ENCODE data around the gene ZNF766. TPM values are rescaled to one million over a fixed set of nuclear protein-coding genes. Genes with fewer than 3 reads are reported as not detected.

The ZNF766 gene
- total and polyA plus RNA-seq, 3 donors from 2014 or later: 15.8 to 35.7 (median 30.2) TPM

DNA sequence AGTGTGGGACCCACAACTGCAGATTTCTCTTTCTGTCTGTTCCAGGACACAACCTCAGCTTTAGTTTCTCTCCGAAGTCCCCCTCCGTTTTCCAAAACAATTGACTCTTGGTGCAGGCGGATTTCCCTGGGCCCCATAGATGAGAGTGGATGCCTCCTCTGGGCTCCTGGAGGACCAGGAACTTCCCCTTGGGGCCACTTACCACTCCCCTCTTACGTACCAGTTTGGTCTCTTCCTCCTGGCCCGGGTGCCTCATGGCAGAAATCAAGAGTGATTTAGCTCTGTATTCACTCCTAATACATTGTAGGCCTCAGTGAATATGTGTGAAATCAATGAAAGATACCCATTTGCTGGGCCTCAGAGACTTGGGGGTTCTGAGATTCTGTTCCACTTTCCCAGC is 45.2 kb upstream of the ZNF766 start:
- Histone ChIP-seq H3K9me3 (no peaks in the 10 kb centered on the region), H3K36me3 (ENCODE audit: low read depth, missing control alignments) (no peaks in the 10 kb centered on the region), H3K27ac (no peak overlapping the region), H3K4me1 (no peaks in the 10 kb centered on the region), H3K4me3 (no peak overlapping the region), H3K27me3 (no peaks in the 10 kb centered on the region)
- WGBS, 2 donors: 91 to 95% methylated on average over 5 of the region's 5 CpGs
- intact Hi-C loops (cut with DNase I; ENCODE audit: low total_unique reads): no loop called here
- no peak for TF ChIP-seq POLR2A (IDR thresholded peaks at IDR 0.05)
- TF ChIP-seq, protein P1, sequence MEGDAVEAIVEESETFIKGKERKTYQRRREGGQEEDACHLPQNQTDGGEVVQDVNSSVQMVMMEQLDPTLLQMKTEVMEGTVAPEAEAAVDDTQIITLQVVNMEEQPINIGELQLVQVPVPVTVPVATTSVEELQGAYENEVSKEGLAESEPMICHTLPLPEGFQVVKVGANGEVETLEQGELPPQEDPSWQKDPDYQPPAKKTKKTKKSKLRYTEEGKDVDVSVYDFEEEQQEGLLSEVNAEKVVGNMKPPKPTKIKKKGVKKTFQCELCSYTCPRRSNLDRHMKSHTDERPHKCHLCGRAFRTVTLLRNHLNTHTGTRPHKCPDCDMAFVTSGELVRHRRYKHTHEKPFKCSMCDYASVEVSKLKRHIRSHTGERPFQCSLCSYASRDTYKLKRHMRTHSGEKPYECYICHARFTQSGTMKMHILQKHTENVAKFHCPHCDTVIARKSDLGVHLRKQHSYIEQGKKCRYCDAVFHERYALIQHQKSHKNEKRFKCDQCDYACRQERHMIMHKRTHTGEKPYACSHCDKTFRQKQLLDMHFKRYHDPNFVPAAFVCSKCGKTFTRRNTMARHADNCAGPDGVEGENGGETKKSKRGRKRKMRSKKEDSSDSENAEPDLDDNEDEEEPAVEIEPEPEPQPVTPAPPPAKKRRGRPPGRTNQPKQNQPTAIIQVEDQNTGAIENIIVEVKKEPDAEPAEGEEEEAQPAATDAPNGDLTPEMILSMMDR (IDR thresholded peaks at IDR 0.05): no peak
- DNase-seq: no peak

DNA sequence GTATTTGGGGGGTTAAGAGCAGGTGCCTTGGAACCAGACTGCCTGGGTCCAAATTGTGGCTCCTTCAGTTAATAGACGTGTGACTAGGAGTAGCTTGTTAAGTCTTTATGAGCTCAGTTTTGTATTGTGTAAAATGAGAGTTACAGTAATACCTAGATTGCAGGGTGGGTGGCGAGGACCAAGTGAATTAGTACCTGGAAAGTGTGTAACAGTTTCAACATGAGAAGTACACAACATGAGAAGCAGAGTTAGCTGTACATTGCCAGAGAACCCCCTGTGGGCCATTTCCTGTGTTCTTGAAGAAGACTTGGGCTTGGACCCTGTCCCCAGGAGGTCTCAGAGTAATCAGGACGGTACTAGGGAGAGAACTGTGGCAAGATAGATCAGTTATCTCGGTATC is 42.7 kb upstream of the ZNF766 start:
- TF ChIP-seq, protein P1 (IDR thresholded peaks at IDR 0.05): no peak
- no peak for TF ChIP-seq POLR2A (IDR thresholded peaks at IDR 0.05)
- H3K9me3 ChIP-seq: no peaks in the 10 kb centered on the region
- H3K4me1 ChIP-seq: peaks cover 11% of the 10 kb centered on the region
- H3K27me3 ChIP-seq: no peaks in the 10 kb centered on the region
- no peak overlapping the region for H3K27ac ChIP-seq
- H3K4me3 ChIP-seq: no peak overlapping the region
- intact Hi-C loops (cut with DNase I; ENCODE audit: low total_unique reads): no loop called here
- no peaks in the 10 kb centered on the region for H3K36me3 ChIP-seq (ENCODE audit: low read depth, missing control alignments)
- no peak for DNase-seq
- 88 to 89% methylated on average over 4 of the region's 4 CpGs for WGBS, 2 donors

DNA sequence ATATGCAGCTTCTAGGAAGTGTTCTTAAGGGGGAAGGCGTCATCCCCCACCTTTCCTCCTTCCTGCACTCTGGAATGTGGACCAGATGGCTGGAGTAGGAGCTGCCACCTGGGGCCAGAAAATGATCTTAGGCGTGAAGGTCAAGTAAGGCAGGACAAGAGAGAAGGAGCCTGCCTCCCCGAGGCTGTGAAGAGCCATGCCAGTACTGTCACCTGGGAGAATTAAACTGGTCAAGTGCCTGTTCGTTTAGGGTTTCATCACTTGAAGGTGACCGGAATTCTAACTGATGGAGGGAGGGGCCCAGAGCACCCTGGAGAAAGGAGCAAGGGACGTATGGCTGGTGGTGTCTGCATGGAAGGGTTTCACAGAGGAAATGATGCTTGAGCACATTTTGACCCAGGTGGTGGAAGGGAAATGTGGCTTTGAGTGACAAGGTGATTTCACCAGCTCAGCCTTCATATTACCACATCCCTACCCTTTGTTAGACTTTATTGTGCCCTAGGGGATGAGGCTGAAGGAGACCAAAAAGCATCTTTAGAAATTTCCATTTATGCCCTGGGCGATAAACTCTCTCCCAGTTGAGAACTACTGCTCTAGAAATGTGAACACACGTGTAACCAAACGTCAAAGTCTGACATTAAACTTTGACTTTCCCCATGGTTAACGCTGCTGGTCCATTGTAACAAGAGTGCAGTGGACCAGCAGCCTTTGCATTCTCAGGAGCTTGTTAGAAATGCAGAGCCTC is 42.0 kb upstream of the ZNF766 start:
- Histone ChIP-seq H3K4me1 (peaks cover 11% of the 10 kb centered on the region), H3K27ac (no peak overlapping the region), H3K27me3 (no peaks in the 10 kb centered on the region), H3K4me3 (no peak overlapping the region), H3K36me3 (ENCODE audit: low read depth, missing control alignments) (no peaks in the 10 kb centered on the region), H3K9me3 (no peaks in the 10 kb centered on the region)
- TF ChIP-seq, protein P1 (IDR thresholded peaks at IDR 0.05): no peak
- no peak for TF ChIP-seq POLR2A (IDR thresholded peaks at IDR 0.05)
- intact Hi-C loops (cut with DNase I; ENCODE audit: low total_unique reads): no loop called here
- 79 to 84% methylated on average over 10 of the region's 10 CpGs for WGBS, 2 donors
- no peak for DNase-seq

DNA sequence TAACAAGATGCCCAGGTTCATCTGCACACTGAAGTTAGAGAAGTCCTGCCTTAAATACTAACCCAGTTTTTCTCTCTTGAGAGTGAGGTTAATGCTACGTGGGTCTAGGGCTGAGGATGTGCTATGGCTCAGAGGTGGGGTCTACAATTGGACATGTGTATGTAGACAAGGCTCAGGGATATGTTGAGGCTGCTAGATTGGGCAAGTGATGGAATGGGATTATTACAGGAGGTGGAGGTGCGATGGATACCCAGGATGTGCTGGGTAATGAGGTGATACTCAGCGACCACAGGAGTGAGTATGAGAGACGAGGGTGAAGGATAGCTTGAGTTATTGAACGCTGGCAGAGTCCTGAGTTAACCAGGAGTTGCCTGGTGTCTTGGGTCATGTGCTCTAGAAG is 41.4 kb upstream of the ZNF766 start:
- Histone ChIP-seq H3K27ac (no peak overlapping the region), H3K36me3 (ENCODE audit: low read depth, missing control alignments) (no peaks in the 10 kb centered on the region), H3K4me3 (no peak overlapping the region), H3K27me3 (no peaks in the 10 kb centered on the region), H3K9me3 (no peaks in the 10 kb centered on the region), H3K4me1 (peaks cover 11% of the 10 kb centered on the region)
- 86% methylated on average over 5 of the region's 5 CpGs for WGBS, 2 donors
- no peak for DNase-seq
- no peak for TF ChIP-seq POLR2A (IDR thresholded peaks at IDR 0.05)
- TF ChIP-seq, protein P1 (IDR thresholded peaks at IDR 0.05): no peak
- intact Hi-C loops (cut with DNase I; ENCODE audit: low total_unique reads): no loop called here

DNA sequence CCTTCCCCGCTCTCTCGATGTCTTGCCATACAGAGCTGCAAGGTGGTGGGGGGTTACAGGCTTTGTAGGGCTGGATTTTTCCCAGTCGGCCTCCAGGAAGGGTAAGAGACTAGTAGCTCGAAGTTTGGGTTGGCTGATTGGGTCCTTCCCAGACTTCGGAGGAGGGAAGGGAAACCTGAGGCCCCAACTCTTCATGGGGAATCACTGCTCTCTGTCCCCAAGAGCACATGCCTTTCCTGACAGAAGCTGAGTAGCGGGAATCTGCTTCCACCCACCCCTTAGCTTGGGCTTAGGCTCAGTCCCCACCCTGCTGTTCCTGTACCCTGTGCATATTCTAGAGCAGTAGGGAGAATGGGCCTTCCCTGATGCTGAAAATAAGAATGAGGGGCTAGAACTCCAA is 39.9 kb upstream of the ZNF766 start:
- no peak for TF ChIP-seq POLR2A (IDR thresholded peaks at IDR 0.05)
- Histone ChIP-seq H3K27me3 (no peaks in the 10 kb centered on the region), H3K4me1 (peaks cover 11% of the 10 kb centered on the region), H3K36me3 (ENCODE audit: low read depth, missing control alignments) (no peaks in the 10 kb centered on the region), H3K9me3 (no peaks in the 10 kb centered on the region), H3K27ac (no peak overlapping the region), H3K4me3 (no peak overlapping the region)
- no peak for DNase-seq
- WGBS, 2 donors: 86 to 87% methylated on average over 6 of the region's 6 CpGs
- intact Hi-C loops (cut with DNase I; ENCODE audit: low total_unique reads): no loop called here

All from testis (tissue), 3 donors.